ENCODE data around the gene GTF2A1. TPM values are rescaled to one million over a fixed set of nuclear protein-coding genes. Genes with fewer than 3 reads are reported as not detected.

Gene GTF2A1
- total RNA-seq, 1 donor = 30.7 TPM

DNA sequence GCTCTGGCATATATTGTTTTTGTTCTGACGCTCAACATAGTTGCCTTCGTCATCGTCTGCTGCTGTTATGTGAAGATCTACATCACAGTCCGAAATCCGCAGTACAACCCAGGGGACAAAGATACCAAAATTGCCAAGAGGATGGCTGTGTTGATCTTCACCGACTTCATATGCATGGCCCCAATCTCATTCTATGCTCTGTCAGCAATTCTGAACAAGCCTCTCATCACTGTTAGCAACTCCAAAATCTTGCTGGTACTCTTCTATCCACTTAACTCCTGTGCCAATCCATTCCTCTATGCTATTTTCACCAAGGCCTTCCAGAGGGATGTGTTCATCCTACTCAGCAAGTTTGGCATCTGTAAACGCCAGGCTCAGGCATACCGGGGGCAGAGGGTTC is 77.0 kb downstream of the GTF2A1 start:
- DNase-seq (ENCODE audit: low read depth in 2 of 3, low spot score in 2 of 3) = no peak

DNA sequence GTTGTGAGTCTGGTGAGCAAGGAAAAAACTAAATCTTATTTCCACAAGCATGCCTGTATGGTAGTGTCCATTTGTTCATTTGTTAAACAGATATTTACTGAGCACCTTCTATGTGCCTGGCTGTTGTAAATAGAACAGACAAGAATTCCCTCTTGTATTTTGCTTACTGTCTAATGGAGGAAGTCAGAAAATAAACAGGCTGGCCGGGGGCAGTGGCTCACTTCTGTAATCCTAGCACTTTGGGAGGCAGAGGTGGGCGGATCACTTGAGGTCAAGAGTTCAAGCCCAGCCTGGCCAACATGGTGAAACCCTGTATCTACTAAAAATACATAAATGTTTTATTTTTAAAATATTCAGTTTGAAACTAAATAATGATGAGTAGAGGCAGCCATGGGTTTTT is 79.3 kb downstream of the GTF2A1 start:
- DNase-seq (ENCODE audit: low read depth in 2 of 3, low spot score in 2 of 3) = no peak

DNA sequence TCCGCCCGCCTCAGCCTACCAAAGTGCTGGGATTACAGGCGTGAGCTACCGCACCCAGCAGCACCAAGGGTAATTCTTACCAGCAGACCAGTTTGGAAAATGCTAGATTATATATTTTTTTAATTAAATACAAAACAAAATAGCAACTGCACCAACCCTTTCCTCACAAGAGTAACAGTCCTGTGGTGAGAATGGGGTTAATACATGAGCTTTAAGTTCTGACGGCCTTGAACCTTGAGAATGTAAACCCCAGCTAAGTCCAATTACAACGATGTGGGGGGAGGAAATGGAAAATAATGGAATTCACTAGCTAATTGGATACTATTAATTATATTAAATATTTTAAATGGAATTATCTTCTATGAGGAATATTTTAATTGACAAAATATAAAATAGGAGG is 82.3 kb downstream of the GTF2A1 start:
- no peak for DNase-seq (ENCODE audit: low read depth in 2 of 3, low spot score in 2 of 3)

DNA sequence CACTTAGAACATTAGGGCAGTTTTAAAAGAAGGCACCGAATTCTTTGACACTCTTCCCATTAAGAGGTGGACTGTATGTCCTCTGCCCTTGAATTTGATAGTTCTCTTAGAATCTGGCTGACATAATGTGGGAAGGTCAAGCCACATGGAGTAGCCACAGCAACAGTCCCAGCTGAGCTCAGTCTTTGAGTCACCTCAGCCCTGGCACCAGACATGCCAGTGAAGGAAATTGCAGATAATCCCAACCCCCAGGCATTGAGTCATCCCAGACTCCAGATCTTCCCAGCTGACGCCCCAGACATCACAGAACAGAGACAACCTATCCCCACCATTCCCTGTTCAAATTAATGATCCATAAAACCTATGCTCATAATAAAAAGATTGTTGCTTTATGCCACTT is 83.4 kb downstream of the GTF2A1 start:
- no peak for DNase-seq (ENCODE audit: low read depth in 2 of 3, low spot score in 2 of 3)

DNA sequence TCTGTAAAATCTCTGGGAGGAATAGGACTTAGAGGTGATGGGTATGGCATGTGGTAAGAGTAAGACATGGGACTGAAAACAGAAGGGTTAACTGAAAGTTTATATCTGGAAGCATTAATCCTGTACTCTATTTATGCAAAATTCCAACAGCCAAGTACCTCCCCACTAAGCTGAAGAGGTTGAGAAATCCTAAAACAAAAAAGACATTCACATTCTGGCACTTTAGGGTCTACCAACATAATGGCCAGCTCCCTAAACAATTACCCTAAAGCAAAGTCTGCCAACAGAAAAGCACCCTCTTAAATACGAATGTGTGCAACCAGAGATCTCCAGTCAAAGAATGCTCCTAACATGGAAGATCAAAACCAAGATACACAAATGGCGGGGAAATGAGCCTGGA is 87.4 kb downstream of the GTF2A1 start:
- DNase-seq (ENCODE audit: low read depth in 2 of 3, low spot score in 2 of 3) = no peak

DNA sequence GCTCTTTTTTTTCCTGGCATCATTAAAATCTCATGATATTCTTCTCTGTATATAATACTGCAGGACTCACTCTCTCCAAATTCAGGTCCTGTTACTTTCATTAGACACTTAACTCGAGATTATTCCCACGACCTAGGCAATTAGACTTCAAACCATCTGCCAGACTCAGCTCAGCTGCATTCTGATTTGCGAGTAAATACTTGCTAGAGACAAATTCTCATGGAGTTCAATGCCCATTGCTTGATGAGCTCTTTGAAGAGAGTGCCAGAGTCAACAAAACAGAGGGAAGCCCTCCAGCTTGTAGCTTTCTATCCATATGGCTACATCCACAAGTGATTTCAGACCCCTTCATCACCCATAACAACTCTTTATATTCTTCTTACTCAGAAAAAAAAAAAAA is 88.3 kb downstream of the GTF2A1 start:
- no peak for DNase-seq (ENCODE audit: low read depth in 2 of 3, low spot score in 2 of 3)

DNA sequence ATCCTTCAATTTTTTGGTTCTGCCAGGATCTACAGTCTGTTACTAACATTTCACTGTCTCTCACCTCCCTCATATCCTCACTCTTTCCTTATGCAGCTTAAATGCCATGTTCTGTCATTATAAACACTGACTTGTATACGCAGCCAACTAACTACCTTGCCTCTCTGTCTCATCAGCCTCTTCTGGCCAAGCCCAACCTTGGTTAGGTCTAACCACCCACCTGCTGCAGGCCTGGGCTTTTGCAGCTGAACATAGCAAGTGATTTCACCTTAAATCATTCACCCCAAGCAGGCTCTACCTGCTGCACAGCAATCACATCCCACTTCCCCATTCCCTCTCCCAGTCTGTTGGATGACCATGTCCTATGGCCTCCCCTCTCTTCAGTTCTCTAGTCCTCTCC is 91.5 kb downstream of the GTF2A1 start:
- DNase-seq (ENCODE audit: low read depth in 2 of 3, low spot score in 2 of 3) = no peak

DNA sequence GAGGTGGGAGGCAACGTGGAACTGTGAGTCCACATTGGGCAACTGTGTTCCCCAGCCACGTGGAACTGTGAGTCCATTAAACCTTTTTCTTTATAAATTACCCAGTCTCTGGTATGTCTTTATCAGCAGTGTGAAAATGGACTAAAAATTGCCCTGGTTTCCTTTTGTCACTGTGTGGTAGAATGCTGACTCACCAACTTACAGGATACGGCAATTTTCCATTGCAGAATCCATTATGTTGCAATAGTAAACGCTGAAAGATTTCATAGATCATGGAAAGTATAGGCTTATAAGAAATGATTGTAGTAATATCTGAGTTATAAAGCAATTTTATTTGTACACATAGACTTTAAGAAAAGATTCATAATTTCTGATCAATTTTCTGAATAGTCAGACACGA is 93.0 kb downstream of the GTF2A1 start:
- peak in 1 of 3 donors; percentile 9 for DNase-seq (ENCODE audit: low read depth in 2 of 3, low spot score in 2 of 3)

DNA sequence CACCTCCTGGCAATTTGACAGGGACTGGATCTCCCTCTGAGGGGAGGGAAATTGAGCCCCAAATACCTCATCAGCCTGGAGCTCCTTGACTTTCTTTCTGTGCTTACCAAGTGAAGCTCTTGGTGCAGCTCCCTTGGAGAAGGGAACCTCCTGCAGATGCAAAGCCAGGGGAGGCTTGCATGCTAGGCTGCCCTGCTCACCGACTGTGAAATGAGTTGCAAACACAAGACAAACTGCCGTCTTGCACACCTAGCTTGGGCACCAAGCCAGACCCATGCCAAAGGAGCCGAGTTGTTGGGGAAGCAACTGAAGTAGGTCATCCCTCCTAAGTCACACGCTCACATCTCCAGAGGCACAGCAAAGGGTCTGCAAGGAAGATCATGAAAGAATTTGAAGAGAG is 95.2 kb downstream of the GTF2A1 start:
- DNase-seq (ENCODE audit: low read depth in 2 of 3, low spot score in 2 of 3) = no peak

Small RNA genes lying within 50 kb of the gene (small RNA-seq; reads per million reads assigned to genes)
- gene DYNLL1P1 (not detected), gene SNORA79 (30.1 reads per million, percentile 95 among the genes with 10 or more reads in this experiment)

Other genes starting within 250 kb of the GTF2A1 start
- gene STON2, start 179.4 kb upstream of the GTF2A1 start, total RNA-seq = 74.6 TPM

Measured in hematopoietic multipotent progenitor cell (in vitro differentiated cells).